SKM-1 (cell line): Measurements from ENCODE around the gene PKNOX1.
"Not testable (repeated sequence)": the region's sequence is repeated elsewhere in the genome, so short reads cannot be mapped to it uniquely, and the experiment has no call there.

Source experiments
- DNase-seq: peaks from one replicate; lab custom pipeline; 2025; ENCODE audit not compliant: unreplicated experiment; lab: John Stamatoyannopoulos, UW

PKNOX1 gene

DNA sequence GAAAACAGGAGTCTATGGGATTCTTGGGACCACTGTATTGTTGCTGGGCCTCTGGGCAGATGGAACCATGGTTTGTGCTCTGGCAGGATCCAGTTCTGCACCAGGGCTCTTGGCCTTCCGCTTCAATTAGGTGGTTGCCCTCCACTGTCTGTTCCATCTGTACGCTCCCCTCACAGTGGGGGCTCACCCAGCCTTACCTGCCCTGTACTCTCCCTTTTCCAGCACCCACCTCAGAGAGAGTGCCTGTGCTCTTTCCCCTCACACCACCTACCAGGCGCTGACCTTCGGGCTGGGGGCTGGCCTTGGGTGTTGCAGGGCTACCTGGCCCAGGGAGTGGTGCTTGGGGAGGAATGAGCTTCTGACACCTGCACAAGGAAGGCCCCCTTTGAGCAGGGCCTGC lies 7.5 kb downstream of the PKNOX1 start:
- no peak for DNase-seq

DNA sequence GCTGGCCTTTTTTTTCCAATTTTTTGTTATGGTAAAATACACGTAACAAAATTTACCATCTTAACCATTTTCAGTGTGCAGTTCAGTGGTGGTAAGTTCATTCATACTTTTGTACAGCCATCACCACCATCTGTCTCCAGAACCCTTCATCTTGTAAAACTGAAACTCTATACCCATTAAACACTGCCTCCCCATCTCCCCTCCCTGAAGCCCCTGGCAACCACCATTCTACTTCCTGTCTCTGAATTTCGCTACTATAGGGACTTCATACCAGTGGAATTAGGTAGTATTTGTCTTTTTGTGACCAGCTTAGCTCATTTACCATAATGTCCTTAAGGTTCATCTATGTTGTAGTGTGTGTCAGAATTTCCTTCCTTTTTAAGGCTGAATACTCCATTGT lies 8.7 kb downstream of the PKNOX1 start:
- DNase-seq, result no peak

DNA sequence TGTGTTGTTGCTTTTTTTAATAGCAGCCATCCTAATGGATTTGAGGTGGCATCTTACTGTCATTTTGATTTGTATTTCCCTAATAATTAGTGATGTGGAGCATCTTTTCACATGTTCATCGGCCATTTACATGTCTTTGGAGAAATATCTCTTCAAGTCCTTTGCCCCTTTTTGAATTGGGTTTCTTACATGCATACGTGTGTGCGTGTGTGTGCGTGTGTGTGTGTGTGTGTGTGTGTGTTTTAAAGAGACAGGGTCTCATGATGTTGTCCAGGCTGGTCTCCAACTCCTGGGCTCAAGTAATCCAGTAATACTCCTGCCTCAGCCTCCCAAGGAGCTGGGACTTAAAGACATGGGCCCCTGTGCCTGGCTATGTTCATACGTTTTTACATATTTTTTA lies 9.5 kb downstream of the PKNOX1 start:
- DNase-seq, result no peak

DNA sequence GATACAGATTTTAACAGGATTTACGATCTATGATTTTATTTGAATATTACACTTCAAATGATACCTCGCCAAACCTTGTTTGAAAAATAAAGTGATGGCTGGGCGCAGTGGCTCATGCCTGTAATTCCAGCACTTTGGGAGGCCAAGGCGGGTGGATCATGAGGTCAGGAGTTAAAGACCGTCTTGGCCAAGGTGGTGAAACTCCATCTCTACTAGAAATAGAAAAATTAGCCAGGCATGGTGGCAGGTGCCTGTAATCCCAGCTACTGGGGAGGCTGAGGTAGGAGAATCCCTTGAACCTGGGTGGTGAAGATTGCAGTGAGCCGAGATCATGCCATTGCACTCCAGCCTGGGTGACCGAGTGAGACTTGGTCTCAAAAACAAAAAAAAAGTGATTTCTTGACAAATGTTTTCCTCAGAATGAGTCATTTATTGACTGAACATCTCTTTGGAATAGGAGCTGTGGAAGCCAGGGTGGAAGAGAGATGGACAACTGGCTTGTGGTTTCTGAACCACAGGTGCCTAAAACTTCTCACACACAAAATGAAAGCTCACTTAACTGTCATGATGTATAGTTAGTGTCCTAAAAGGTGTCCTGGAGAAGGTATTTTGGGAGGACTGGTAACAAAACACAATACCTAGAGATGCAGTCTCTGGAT lies 11.9 kb downstream of the PKNOX1 start:
- no peak for DNase-seq

DNA sequence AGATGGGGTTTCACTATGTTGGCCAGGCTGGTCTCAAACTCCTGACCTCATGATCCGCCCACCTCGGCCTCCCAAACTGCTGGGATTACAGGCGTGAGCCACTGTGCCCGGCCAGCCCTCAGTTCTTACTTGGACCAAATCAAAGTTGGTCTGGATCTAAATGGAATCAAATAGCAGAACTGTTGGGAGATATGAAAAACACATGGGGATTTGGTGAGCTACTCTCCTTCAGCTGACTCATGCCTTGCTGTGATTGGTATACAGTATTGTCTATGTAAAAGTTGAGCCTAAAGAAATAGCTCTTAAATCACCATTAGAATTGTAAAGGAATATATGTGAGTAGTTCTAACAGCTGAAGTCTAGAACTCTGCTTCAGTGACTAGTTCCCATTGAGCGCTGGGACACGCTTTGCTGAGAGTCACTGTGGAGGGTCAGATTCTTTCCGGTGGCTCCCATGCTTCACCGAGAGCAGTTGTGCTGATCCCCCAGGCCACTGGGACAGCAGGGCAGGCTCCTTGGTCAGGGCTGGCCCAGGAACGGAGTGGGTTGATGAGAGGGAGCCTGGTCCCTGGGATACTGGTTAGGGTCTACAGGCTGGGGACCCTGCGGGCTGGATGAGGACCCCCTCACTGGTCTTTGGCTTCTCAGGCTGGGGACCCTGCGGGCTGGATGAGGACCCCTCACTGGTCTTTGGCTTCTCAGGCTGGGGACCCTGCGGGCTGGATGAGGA lies 14.0 kb downstream of the PKNOX1 start:
- no peak for DNase-seq

DNA sequence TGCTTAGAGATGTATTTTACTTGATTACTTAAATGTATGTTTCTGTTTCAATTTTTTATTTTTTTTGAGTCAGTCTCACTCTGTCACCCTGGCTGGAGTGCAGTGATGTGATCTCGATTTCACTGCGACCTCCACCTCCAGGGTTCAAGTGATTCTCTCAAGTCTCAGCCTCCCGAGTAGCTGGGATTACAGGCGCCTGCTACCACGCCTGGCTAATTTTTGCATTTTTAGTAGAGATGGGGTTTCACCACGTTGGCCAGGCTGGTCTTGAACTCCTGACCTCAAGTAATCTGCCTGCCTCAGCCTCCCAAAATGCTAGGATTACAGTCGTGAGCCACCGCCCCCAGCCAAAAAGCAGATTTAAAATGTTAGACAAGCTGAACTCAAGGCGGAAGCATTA lies 15.0 kb downstream of the PKNOX1 start:
- DNase-seq, result not testable (repeated sequence)

DNA sequence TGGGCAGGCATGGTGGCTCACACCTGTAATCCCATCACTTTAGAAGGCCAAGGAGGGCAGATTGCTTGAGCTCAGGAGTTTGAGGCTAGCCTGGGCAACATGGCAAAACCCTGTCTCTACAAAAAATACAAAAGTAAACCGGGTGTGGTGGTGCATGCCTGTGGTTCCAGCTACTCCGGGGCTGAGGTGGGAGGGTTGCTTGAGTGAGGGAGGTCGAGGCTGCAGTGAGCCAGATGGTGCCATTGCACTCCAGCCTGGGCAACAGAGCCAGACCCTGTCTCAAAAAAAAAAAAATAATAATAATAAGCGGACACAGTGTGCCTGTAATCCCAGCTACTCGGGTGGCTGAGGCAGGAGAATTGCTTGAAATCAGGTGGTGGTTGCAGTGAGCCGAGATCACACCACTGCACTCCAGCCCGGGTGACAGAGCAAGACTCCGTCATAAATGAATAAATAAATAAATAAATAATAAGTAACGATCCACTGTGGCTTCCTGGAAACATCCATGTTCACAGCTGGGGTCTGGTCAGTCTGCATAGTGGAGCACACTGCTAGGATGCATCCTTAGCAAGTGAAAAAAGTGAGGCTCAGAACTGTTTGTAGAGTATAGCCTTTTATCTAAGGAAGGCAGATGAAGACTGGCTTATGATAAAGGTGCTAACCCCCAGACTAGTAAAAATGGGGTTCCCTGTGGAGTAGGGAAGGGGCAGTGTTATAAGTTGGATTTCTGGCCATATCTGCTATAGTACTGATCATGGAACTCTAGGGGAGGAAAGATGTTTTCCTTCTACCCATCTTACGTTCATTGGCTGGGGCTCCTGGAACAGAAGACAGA lies 15.7 kb downstream of the PKNOX1 start:
- DNase-seq, result no peak

DNA sequence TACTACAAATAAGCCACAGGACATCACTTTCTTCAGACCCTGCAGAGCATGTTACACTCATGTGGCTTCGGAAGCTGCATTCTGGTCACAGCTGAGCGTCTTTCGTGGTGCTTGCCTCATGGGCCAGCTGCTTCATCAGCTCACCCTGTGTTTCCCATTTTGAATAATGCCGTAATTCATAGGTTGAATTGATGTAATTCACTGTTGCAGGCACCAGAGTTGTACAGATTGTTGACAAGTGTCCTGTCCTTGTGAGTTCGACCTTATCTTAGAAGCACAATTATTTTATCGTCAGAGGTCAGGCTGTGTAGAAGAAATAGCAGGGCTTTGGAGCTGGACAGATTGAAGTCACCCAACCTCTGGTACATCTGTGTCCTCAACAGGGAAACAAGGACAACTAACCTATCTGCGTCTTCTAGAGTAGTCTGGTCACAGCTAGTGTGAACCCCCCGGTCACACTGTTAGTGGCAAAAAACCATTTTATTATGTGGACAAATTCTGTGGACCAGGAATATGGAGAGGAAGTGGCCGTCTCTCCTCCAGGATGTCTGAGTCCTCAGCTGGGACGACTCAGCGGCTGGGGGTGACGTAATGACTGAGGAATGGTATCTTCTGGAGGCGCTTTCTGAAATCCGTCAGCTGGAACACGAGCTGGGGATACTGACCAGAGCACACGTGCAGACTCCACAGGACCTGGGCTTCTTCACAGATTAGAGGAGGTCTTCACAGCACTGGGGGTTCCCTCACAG lies 17.8 kb downstream of the PKNOX1 start:
- no peak for DNase-seq

DNA sequence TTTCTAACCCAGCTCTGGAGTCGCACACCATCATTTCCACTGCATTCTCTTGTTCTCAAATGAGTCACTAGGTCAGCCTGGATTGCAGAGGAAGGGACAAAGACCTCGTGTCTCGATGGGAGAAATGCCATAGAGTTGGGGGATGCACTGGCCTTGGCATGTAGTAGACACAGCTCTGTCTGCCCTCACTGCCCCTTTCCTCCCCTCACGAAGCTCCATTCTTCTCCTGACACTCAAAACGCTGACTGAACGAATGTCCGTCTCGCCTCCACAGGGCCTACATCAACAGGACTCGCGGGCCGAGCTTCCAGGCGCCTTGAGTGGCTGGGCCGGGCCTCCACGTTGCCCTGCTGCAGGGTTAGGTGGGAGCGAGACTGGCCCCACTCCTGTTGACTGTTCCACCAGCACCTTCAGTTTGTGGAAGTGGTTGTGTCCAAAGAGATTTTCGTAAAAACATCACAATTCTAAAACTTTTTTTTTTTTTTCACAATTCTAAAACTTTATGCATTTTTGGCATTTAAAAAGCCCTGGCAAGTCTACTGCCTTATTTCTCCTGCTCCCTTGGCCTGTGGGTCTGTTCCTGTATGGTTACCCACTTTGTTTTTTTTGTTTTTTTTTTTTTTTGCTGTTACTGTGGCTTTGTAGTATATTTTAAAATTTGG lies 18.8 kb downstream of the PKNOX1 start:
- DNase-seq, result no peak

DNA sequence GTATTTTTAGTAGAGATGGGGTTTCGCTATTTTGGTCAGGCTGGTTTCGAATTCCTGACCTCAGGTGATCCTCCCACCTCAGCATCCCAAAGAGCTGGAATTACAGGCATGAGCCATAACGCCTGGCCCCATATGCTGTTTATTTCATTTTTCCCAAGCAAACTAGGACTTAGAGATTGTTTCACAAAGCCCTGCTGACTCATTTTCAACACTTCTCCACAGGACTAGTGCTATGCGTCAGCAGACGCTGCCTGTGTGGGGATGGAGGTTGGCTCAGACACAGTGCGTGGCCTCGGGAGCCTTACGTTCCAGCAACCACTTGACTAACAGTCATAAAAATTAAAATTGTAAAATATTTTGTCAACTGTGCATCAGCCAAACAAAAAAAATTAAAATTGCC lies 22.7 kb downstream of the PKNOX1 start:
- DNase-seq, result no peak

DNA sequence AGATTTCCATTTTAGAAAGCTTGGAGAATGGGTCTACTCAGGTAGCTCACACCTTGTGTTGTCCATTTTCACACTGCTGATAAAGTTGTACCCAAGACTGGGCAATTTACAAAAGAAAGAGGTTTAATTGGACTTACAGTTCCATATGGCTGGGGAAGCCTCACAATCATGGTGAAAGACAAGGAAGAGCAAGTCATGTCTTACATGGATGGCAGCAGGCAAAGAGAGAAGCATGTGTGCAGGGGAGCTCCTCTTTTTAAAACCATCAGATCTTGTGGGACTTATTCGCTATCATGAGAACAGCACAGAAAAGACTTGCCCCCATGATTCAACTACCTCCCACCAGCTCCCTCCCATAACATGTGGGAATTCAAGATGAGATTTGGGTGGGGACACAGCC lies 23.6 kb downstream of the PKNOX1 start:
- DNase-seq, result not testable (repeated sequence)

DNA sequence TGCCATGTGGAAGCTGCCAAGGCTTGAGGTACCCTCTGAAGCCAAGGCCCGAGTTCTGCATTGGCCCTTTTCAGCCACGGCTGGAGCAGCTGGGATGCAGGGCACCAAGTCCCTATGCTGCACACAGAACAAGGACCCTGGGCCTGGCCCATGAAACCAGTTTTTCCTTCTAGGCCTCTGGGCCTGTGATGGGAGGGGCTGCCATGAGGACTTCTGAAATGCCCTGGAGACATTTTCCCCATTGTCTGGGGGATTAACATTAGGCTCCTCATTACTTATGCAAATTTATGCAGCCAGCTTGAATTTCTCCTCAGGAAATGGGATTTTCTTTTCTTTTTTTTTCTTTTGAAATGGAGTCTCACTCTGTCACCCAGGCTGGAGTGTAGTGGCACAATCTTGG lies 24.8 kb downstream of the PKNOX1 start:
- not testable (repeated sequence) for DNase-seq

DNA sequence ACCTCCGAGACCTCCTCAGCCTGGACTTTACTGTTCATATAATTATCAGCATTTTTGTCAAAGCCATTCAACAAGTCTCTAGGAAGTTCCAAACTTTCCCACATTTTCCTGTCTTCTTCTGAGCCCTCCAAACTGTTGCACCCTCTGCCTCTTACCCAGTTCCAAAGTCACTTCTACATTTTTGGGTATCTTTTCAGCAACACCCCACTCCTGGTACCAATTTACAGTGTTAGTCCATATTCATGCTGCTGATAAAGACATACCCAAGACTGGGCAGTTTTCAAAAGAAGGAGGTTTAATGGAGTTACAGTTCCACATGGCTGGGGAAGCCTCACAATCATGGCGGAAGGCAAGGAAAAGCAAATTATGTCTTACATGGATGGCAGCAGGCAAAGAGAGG lies 25.7 kb downstream of the PKNOX1 start:
- not testable (repeated sequence) for DNase-seq

DNA sequence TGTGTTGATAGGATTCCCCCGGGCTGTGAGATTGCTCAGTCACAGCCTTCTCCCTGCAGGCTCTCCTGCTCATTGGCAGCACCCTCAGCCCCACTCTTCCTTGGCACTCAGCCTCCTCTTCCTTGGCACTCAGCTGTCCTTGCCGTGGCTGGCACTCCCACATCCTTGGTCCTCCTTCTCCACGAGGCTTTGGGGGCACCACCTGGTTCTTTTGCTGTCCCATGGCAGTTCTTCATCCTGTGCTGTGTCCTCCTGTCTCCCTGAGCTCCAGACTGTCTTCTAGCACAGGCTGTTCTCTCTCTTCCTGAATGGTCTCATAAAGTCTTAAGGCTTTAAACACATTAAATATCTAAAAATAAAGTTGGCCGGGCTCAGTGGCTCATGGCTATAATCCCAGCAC lies 27.0 kb downstream of the PKNOX1 start:
- no peak for DNase-seq

DNA sequence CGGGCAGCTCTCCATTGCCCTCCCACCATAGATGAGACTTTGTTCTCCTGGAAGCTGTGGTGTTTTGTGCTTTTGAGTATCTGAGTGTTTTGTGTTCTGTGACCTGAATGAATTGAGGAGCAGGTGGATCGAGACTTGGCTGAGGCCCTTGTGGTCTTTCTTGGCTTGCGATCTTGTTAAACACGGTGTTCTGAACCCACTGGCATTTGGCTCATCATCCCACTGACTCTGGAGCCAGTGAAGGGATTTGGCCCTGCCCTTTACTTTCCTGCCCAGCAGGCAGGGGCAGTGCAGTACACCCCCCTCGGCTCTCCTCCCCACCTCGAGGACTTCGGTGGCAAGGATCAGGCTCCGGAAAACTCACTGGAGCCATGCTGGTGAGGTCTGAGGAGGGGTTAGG lies 30.6 kb downstream of the PKNOX1 start:
- no peak for DNase-seq

DNA sequence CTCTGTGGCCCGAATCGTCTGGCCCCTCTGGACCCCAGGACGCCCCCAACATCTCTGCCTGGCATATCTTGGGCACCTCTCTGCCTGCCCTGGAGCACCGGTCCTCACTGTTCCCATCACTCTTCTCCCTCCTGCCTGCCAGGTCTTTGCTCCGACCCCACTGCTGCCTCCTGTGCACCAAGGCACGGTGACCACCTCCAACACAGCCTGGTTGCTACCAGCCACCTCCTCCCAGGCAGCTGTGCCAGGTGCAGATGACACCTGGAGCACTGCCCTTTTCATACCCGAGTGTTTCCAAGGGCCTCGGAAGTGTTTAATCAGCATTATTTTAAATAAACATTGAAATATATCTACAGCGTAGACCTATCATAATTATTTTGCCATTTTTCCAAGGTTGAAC lies 31.3 kb downstream of the PKNOX1 start:
- DNase-seq, result no peak

DNA sequence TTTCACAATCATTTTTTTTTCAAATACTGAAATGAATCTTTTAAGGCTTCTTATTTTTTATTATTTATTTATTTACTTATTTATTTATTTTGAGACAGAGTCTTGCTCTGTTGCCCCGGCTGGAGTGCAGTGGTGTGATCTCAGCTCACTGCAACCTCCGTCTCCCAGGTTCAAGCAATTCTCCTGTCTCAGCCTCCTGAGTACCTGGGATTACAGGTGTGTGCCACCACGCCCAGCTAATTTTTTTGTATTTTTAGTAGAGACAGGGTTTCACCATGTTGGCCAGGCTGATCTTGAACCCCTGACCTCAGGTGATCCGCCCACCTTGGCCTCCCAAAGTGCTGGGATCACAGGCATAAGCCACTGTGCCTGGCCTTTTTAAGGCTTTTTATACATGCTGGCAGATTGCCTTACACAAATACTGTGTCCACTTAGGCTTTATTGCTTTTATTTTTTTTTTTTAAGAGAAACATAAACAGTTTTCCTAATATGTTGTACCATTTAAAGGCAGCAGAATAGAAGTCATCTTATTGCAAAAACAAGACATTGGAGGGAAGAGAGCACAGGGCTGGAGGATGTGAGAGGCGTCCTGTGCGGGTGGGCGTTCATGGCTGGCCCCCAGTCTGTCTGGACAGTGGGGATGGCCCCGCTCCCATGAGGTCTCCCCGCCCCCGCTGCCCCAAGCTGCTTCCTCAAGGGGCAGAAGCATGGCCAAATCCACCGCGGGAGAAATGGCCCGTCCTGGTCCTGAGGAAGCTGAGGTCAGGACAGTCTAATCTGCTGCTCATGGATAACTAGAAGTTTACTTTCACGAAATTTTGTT lies 31.9 kb downstream of the PKNOX1 start:
- not testable (repeated sequence) for DNase-seq

DNA sequence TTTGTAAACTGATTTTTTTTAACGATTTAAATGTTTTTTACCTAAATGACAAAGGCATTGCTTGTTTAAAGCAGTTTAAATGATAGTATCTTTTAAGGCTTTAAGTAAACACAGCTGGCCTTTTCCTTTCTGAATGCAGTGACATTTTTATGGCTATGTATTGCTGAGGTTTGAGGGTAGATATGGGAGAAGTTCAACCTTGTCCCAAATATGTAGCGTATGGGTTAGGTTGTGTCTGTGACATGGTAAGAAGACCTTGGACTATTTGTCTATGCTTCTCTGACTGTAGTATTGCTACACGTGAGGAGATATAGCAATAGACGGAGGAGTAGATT lies 32.5 kb downstream of the PKNOX1 start:
- no peak for DNase-seq

DNA sequence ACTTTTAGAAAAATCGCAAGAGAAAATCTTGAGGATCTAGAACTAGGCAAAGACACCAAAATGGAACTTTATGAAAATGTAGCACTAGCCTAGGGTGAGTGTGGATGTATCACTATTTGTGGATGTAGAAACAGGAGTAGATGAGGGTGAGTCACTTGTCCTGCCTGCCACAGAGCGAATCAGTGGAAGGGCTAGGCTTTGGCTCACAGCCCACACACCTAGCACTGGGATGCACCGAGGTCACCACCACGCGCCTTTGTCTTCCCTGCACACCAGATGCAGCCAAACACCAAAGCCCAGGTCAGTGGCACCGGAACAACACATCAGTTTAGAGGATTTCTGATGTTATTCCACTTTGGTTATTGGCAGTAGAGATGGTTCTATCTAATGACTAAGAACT lies 38.2 kb downstream of the PKNOX1 start:
- DNase-seq, result no peak

DNA sequence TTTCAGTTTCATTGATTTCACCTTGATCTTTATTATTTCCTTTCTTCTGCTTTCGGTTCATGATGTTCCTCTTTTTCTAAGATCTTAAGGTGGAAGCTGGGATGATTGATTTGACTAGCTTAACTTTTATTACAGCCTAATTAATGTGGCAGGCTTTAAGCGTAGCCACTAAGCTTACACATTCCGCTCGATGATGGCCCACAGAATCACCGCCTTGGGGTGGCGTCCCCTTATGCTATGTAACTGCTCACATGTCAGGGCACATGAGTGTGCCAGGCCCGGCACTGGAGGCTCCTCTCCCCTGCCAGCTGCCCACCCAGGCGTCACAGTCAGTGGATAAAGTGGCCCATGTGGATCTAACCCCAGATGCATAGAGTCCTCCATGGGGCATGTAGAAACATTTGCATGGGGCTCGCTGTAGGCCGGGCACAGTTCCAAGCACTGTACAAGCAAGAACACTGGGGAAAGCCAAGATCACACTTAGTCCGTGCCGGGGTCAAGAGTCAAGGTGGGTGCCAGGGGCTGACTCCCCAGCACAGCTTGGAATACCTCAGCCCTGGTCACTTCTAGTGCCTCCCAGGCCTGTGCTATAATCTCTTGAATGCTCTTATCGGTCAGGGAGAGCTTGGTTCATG lies 41.7 kb downstream of the PKNOX1 start:
- DNase-seq, result no peak
